GM23338 (cell line): Measurements from ENCODE around the gene CCNL1. TPM values are rescaled to one million over a fixed set of nuclear protein-coding genes. Genes with fewer than 3 reads are reported as not detected.

ENCODE experiments used
- ATAC-seq: fragments of 200-7000 bp; cut with Tn5 transposase; 3 replicates; pipeline ENCODE4 v1.9.1; 2020
- DNase-seq: peaks from one replicate; pipeline ENCODE4 v3.0.0-alpha.2; 2015; ENCODE audit warnings: low spot score
- H2AFZ ChIP-seq: fragments of 200-600 bp; sonication (generic); 2 replicates; pipeline ENCODE4 v1.8.0; 2016; ENCODE audit warnings: antibody characterized with exemption, mild to moderate bottlenecking, moderate library complexity
- H3F3A ChIP-seq: fragments of 200-600 bp; sonication (generic); replicated peaks from 2 replicates; pipeline ENCODE4 v1.8.0; 2017; ENCODE audit warnings: antibody characterized with exemption, mixed run types, low read depth
- H3K27ac ChIP-seq: fragments of 200-600 bp; sonication (generic); 2 replicates; pipeline ENCODE4 v1.6.1; 2016; ENCODE audit warnings: low read depth
- H3K27me3 ChIP-seq: fragments of 200-600 bp; sonication (generic); 2 replicates; pipeline ENCODE4 v1.8.0; 2016; ENCODE audit warnings: mild to moderate bottlenecking, mixed run types, moderate library complexity; ENCODE audit not compliant: insufficient read depth
- H3K36me3 ChIP-seq: fragments of 200-600 bp; sonication (generic); 2 replicates; pipeline ENCODE4 v1.8.0; 2016; ENCODE audit warnings: mild to moderate bottlenecking; ENCODE audit not compliant: insufficient read depth
- H3K4me1 ChIP-seq: fragments of 200-600 bp; sonication (generic); 2 replicates; pipeline ENCODE4 v1.8.0; 2016; ENCODE audit warnings: mild to moderate bottlenecking, moderate library complexity; ENCODE audit not compliant: insufficient read depth
- H3K4me2 ChIP-seq: fragments of 200-600 bp; sonication (generic); 2 replicates; pipeline ENCODE4 v1.7.1; 2017; ENCODE audit warnings: mixed run types
- H3K4me3 ChIP-seq: fragments of 200-600 bp; sonication (generic); 2 replicates; pipeline ENCODE4 v1.6.1; 2016; ENCODE audit warnings: mixed run types
- H3K79me2 ChIP-seq: fragments of 200-600 bp; sonication (generic); replicated peaks from 2 replicates; pipeline ENCODE4 v1.8.0; 2017; ENCODE audit warnings: mild to moderate bottlenecking; ENCODE audit not compliant: insufficient read depth
- H3K9me2 ChIP-seq: fragments of 200-600 bp; sonication (generic); 2 replicates; pipeline ENCODE4 v1.8.0; 2017; ENCODE audit not compliant: insufficient read depth
- H4K20me1 ChIP-seq: fragments of 200-600 bp; sonication (generic); replicated peaks from 2 replicates; pipeline ENCODE4 v1.8.0; 2017; ENCODE audit warnings: mild to moderate bottlenecking; ENCODE audit not compliant: insufficient read depth
- H3K27ac Mint-ChIP-seq: 2 replicates; pipeline ENCODE4 v1.8.0; 2020; ENCODE audit warnings: inconsistent platforms, mild to moderate bottlenecking, moderate library complexity, mixed read lengths
- H3K27me3 Mint-ChIP-seq: 3 replicates; pipeline ENCODE4 v1.8.0; 2022; ENCODE audit warnings: low read depth, mild to moderate bottlenecking, moderate library complexity, mixed read lengths, inconsistent platforms; ENCODE audit not compliant: insufficient read depth, poor library complexity
- H3K36me3 Mint-ChIP-seq: 3 replicates; pipeline ENCODE4 v1.8.0; 2021; ENCODE audit warnings: low read depth, mild to moderate bottlenecking, inconsistent platforms, moderate library complexity, mixed read lengths
- H3K4me1 Mint-ChIP-seq: 3 replicates; pipeline ENCODE4 v1.8.0; 2020; ENCODE audit warnings: mild to moderate bottlenecking, inconsistent platforms, mixed read lengths
- H3K4me3 Mint-ChIP-seq: 3 replicates; pipeline ENCODE4 v1.8.0; 2021; ENCODE audit warnings: moderate library complexity, mild to moderate bottlenecking, inconsistent platforms, mixed read lengths
- H3K9me3 Mint-ChIP-seq: 3 replicates; pipeline ENCODE4 v1.8.0; 2020; ENCODE audit warnings: moderate library complexity, mild to moderate bottlenecking, inconsistent platforms, mixed read lengths
- CREB1 ChIP-seq: fragments of 250-450 bp; sonication (Bioruptor Pico); IDR thresholded peaks from 2 replicates; pipeline ENCODE4 v1.5.0; 2020; ENCODE audit warnings: low read depth, mild to moderate bottlenecking, moderate library complexity
- CTCF ChIP-seq, 2 experiments: fragments of 200-600 bp in 1 of 2; sonication (generic) in 1 of 2; conservative IDR thresholded peaks; 2 replicates each; pipeline versions ENCODE4 v1.5.1 to v1.6.1; 2016 to 2017; ENCODE audit warnings: antibody characterized with exemption in 2 of 2, low read depth in 2 of 2, mild to moderate bottlenecking in 2 of 2, moderate library complexity in 1 of 2
- EZH2 ChIP-seq: fragments of 200-600 bp; sonication (generic); IDR thresholded peaks from one replicate; pipeline ENCODE4 v1.8.0; 2017; ENCODE audit warnings: antibody characterized with exemption, mild to moderate bottlenecking, low read depth; ENCODE audit not compliant: unreplicated experiment
- EZH2phosphoT487 ChIP-seq: fragments of 200-600 bp; sonication (generic); IDR thresholded peaks from one replicate; pipeline ENCODE4 v1.8.1; 2018; ENCODE audit warnings: antibody characterized with exemption; ENCODE audit not compliant: unreplicated experiment
- JUNB ChIP-seq: IDR thresholded peaks from one replicate; pipeline ENCODE4 v1.6.1; 2016; ENCODE audit warnings: antibody characterized with exemption; ENCODE audit not compliant: unreplicated experiment
- NANOG ChIP-seq: IDR thresholded peaks from 2 replicates; pipeline ENCODE4 v1.6.1; 2016; ENCODE audit warnings: antibody characterized with exemption, borderline replicate concordance
- POLR2AphosphoS5 ChIP-seq: IDR thresholded peaks from 2 replicates; pipeline ENCODE4 v1.6.1; 2016; ENCODE audit warnings: antibody characterized with exemption, low read depth
- STAT1 ChIP-seq: IDR thresholded peaks from one replicate; pipeline ENCODE4 v1.6.1; 2016; ENCODE audit warnings: antibody characterized with exemption; ENCODE audit not compliant: unreplicated experiment
- ZNF114 ChIP-seq: fragments of 250-450 bp; sonication (Bioruptor Pico); IDR thresholded peaks from 2 replicates; pipeline ENCODE4 v1.5.0; 2020; ENCODE audit warnings: mild to moderate bottlenecking, moderate library complexity
- ZNF331 ChIP-seq: fragments of 250-450 bp; sonication (Bioruptor Pico); IDR thresholded peaks from 2 replicates; pipeline ENCODE4 v1.5.0; 2020; ENCODE audit warnings: low read depth, mild to moderate bottlenecking, moderate library complexity
- ZNF462 ChIP-seq: fragments of 250-450 bp; sonication (Bioruptor Pico); IDR thresholded peaks from 2 replicates; pipeline ENCODE4 v1.5.0; 2020; ENCODE audit warnings: mild to moderate bottlenecking, moderate library complexity
- polyA plus RNA-seq: library from polyadenylated mRNA; unstranded; fragments of >200 nt; fragmentation: Nextera tagmentation; extraction: Ambion mirVana; gene quantifications from 2 replicates; pipeline ENCODE4 v1.2.1, GENCODE V29; 2016
- total RNA-seq: library from RNA; depleted of rRNA; stranded (reverse); fragments of >200 nt; shearing (Covaris generic); gene quantifications from 2 replicates; pipeline ENCODE4 v1.2.3, GENCODE V29; 2014
- TF ChIP-seq, protein P1 (sequence below): IDR thresholded peaks from one replicate; pipeline ENCODE4 v1.6.1; 2018; ENCODE audit warnings: antibody characterized with exemption; ENCODE audit not compliant: unreplicated experiment
- TF ChIP-seq, protein P2 (sequence below): IDR thresholded peaks from 2 replicates; pipeline ENCODE4 v1.6.1; 2016; ENCODE audit warnings: antibody characterized with exemption

CCNL1 gene
- total and polyA plus RNA-seq, 2 experiments from 2014 or later = 108 to 134 TPM

GRCh38 chr3:157126365-157126764 is 33.6 kb downstream of the CCNL1 start:
- Mint-ChIP-seq H3K27me3 (peaks cover 9% of the 10 kb centered on the region), H3K4me1 (peaks cover 26% of the 10 kb centered on the region), H3K9me3 (no peaks in the 10 kb centered on the region), H3K27ac (no peak overlapping the region), H3K36me3 (no peaks in the 10 kb centered on the region), H3K4me3 (no peak overlapping the region)
- Histone ChIP-seq H3K4me1 (peaks cover 17% of the 10 kb centered on the region), H3K79me2 (no peaks in the 10 kb centered on the region), H3K4me2 (no peak overlapping the region), H3K9me2 (peaks cover 5% of the 10 kb centered on the region; the same call in 1 of the 2 replicates), H3F3A (no peaks in the 10 kb centered on the region), H4K20me1 (no peaks in the 10 kb centered on the region), H3K27me3 (no peaks in the 10 kb centered on the region), H3K4me3 (no peak overlapping the region), H3K36me3 (no peaks in the 10 kb centered on the region), H3K27ac (no peak overlapping the region), H2AFZ (no peak overlapping the region)
- DNase-seq (no peak), ATAC-seq (no peak)
- no peak for TF ChIP-seq NANOG
- TF ChIP-seq CREB1 (CRISPR knock-in tag) = no peak
- TF ChIP-seq EZH2phosphoT487 = no peak
- TF ChIP-seq, protein P1, sequence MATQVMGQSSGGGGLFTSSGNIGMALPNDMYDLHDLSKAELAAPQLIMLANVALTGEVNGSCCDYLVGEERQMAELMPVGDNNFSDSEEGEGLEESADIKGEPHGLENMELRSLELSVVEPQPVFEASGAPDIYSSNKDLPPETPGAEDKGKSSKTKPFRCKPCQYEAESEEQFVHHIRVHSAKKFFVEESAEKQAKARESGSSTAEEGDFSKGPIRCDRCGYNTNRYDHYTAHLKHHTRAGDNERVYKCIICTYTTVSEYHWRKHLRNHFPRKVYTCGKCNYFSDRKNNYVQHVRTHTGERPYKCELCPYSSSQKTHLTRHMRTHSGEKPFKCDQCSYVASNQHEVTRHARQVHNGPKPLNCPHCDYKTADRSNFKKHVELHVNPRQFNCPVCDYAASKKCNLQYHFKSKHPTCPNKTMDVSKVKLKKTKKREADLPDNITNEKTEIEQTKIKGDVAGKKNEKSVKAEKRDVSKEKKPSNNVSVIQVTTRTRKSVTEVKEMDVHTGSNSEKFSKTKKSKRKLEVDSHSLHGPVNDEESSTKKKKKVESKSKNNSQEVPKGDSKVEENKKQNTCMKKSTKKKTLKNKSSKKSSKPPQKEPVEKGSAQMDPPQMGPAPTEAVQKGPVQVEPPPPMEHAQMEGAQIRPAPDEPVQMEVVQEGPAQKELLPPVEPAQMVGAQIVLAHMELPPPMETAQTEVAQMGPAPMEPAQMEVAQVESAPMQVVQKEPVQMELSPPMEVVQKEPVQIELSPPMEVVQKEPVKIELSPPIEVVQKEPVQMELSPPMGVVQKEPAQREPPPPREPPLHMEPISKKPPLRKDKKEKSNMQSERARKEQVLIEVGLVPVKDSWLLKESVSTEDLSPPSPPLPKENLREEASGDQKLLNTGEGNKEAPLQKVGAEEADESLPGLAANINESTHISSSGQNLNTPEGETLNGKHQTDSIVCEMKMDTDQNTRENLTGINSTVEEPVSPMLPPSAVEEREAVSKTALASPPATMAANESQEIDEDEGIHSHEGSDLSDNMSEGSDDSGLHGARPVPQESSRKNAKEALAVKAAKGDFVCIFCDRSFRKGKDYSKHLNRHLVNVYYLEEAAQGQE = no peak
- TF ChIP-seq, protein P2, sequence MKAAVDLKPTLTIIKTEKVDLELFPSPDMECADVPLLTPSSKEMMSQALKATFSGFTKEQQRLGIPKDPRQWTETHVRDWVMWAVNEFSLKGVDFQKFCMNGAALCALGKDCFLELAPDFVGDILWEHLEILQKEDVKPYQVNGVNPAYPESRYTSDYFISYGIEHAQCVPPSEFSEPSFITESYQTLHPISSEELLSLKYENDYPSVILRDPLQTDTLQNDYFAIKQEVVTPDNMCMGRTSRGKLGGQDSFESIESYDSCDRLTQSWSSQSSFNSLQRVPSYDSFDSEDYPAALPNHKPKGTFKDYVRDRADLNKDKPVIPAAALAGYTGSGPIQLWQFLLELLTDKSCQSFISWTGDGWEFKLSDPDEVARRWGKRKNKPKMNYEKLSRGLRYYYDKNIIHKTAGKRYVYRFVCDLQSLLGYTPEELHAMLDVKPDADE = no peak
- TF ChIP-seq CTCF (conservative IDR thresholded peaks at IDR 0.05; ENCODE audit: low read depth in 2 of 2) = no peak
- no peak for TF ChIP-seq POLR2AphosphoS5
- no peak for TF ChIP-seq ZNF462 (CRISPR knock-in tag)
- TF ChIP-seq EZH2 = no peak
- TF ChIP-seq ZNF114 (CRISPR knock-in tag) = no peak
- TF ChIP-seq ZNF331 (CRISPR knock-in tag) = no peak
- no peak for TF ChIP-seq JUNB
- no peak for TF ChIP-seq STAT1
